HL-60 (cell line): ENCODE measurements around the gene LAMP5.

ENCODE experiments used
- DNase-seq, 2 experiments: peaks; one replicate each; pipeline ENCODE4 v3.0.0-alpha.2; 2010 to 2020; ENCODE audit warnings: low read depth in 1 of 2, low spot score in 1 of 2
- H3K27ac ChIP-seq: fragments of 250-450 bp; sonication (Bioruptor Pico); replicated peaks from 2 replicates; pipeline ENCODE4 v1.5.1; 2020; ENCODE audit warnings: mild to moderate bottlenecking, moderate library complexity
- H3K27me3 ChIP-seq: fragments of 250-450 bp; sonication (Bioruptor Pico); 2 replicates; pipeline ENCODE4 v1.5.1; 2021; ENCODE audit warnings: mild to moderate bottlenecking, moderate library complexity; ENCODE audit not compliant: insufficient read depth, poor library complexity, severe bottlenecking
- H3K4me3 ChIP-seq: replicated peaks from 2 replicates; pipeline ENCODE4 v1.5.1; 2011; ENCODE audit warnings: mild to moderate bottlenecking, control low read depth, low read length; ENCODE audit not compliant: insufficient read depth
- CTCF ChIP-seq: IDR thresholded peaks from one replicate; pipeline ENCODE4 v1.5.1; 2011; ENCODE audit warnings: low read length, control low read depth, inconsistent platforms; ENCODE audit not compliant: insufficient read depth
- GABPA ChIP-seq: IDR thresholded peaks from 2 replicates; pipeline ENCODE4 v1.6.1; 2012; ENCODE audit warnings: low read depth
- POLR2AphosphoS5 ChIP-seq: IDR thresholded peaks from 2 replicates; pipeline ENCODE4 v1.6.1; 2012; ENCODE audit warnings: low read depth
- REST ChIP-seq: IDR thresholded peaks from 2 replicates; pipeline ENCODE4 v1.6.1; 2012; ENCODE audit warnings: low read depth; ENCODE audit not compliant: insufficient replicate concordance
- SPI1 ChIP-seq: IDR thresholded peaks from 2 replicates; pipeline ENCODE4 v1.6.1; 2012; ENCODE audit warnings: low read depth, mild to moderate bottlenecking, borderline replicate concordance

Gene LAMP5

DNA sequence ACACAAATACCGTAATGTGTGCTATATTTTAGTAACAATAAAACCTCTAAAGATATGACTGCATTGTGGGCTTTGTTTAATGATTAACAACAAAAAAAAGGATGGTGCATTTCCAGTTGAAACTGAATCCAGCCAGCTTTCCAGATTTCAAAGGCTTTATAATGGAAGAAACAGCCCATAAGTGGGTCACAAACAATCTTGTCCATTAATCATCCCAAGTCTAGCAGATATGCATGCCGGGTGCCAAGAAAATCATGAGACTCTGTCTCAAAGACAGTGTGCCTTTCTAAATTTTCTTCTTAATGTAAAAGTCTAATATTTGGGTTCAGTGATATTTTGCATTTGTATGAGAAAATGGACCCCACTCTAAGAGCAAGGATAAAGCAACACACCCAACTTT lies 20.6 kb upstream of the LAMP5 start:
- H3K27ac ChIP-seq, result no peak overlapping the region
- TF ChIP-seq GABPA (no peak), CTCF (no peak), POLR2AphosphoS5 (no peak), REST (no peak), SPI1 (no peak)
- no peak for DNase-seq
- no peaks in the 10 kb centered on the region for H3K27me3 ChIP-seq
- H3K4me3 ChIP-seq, result no peak overlapping the region

DNA sequence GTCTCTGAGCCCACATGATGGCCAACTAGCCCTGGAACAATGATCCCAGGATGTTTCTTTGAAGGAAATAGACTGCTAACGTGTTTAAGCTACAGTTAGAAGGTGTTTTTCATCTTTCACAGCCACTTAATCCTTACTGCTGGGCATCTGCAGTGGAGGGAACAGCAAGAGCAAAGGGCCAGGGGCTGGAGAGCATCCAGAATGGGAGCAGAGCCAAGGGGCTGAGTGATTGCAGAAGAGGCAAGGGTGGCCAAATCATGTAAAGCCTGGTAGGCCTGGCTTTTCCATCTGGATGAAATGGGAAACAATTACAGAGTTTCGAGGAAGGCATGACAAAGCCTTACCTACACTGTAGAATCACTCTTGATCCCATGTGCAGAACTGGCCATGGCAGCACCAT lies 18.7 kb upstream of the LAMP5 start:
- Histone ChIP-seq H3K4me3 (no peak overlapping the region), H3K27me3 (no peaks in the 10 kb centered on the region), H3K27ac (no peak overlapping the region)
- DNase-seq, result no peak
- TF ChIP-seq CTCF (no peak), POLR2AphosphoS5 (no peak), REST (no peak), GABPA (no peak), SPI1 (no peak)

DNA sequence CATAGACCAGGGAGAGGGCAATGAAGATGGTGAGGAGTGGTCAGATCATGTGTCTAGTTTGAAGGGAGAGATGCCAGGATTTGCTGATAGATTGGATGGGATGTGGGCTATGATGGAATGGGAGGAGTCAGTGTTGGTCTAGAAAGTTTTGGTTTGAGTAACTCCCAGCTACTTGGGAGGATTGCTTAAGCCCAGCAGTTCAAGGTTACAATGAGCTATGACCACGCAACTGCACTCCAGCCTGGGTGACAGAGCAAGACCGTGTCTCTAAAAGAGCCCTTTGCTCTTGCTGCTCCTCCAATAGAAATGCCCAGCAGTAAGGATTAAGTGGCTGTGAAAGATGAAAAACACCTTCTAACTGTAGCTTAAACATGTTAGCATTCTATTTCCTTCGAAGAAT lies 18.2 kb upstream of the LAMP5 start:
- H3K27me3 ChIP-seq, result no peaks in the 10 kb centered on the region
- TF ChIP-seq CTCF, result no peak
- TF ChIP-seq REST, result no peak
- no peak for TF ChIP-seq GABPA
- no peak for TF ChIP-seq POLR2AphosphoS5
- TF ChIP-seq SPI1, result no peak
- DNase-seq, result no peak
- no peak overlapping the region for H3K4me3 ChIP-seq
- no peak overlapping the region for H3K27ac ChIP-seq
